ENCODE data around the gene ESPNL.

ESPNL gene

GRCh38 chr2:238132463-238133450 lies 32.6 kb downstream of the ESPNL start:
- no peak for DNase-seq
- no peak overlapping the region for H3K4me3 ChIP-seq (ENCODE audit: low read depth, low read length)
- TF ChIP-seq, protein P1, sequence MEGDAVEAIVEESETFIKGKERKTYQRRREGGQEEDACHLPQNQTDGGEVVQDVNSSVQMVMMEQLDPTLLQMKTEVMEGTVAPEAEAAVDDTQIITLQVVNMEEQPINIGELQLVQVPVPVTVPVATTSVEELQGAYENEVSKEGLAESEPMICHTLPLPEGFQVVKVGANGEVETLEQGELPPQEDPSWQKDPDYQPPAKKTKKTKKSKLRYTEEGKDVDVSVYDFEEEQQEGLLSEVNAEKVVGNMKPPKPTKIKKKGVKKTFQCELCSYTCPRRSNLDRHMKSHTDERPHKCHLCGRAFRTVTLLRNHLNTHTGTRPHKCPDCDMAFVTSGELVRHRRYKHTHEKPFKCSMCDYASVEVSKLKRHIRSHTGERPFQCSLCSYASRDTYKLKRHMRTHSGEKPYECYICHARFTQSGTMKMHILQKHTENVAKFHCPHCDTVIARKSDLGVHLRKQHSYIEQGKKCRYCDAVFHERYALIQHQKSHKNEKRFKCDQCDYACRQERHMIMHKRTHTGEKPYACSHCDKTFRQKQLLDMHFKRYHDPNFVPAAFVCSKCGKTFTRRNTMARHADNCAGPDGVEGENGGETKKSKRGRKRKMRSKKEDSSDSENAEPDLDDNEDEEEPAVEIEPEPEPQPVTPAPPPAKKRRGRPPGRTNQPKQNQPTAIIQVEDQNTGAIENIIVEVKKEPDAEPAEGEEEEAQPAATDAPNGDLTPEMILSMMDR (IDR thresholded peaks at IDR 0.05; ENCODE audit: low read depth, low read length): no peak
- no peaks in the 10 kb centered on the region for H3K27me3 ChIP-seq (ENCODE audit: insufficient read depth, low read depth, severe bottlenecking)
- H3K36me3 ChIP-seq: no peaks in the 10 kb centered on the region
- no peak overlapping the region for H3K27ac ChIP-seq
- no peaks in the 10 kb centered on the region for H3K9me3 ChIP-seq (ENCODE audit: severe bottlenecking)

DNA sequence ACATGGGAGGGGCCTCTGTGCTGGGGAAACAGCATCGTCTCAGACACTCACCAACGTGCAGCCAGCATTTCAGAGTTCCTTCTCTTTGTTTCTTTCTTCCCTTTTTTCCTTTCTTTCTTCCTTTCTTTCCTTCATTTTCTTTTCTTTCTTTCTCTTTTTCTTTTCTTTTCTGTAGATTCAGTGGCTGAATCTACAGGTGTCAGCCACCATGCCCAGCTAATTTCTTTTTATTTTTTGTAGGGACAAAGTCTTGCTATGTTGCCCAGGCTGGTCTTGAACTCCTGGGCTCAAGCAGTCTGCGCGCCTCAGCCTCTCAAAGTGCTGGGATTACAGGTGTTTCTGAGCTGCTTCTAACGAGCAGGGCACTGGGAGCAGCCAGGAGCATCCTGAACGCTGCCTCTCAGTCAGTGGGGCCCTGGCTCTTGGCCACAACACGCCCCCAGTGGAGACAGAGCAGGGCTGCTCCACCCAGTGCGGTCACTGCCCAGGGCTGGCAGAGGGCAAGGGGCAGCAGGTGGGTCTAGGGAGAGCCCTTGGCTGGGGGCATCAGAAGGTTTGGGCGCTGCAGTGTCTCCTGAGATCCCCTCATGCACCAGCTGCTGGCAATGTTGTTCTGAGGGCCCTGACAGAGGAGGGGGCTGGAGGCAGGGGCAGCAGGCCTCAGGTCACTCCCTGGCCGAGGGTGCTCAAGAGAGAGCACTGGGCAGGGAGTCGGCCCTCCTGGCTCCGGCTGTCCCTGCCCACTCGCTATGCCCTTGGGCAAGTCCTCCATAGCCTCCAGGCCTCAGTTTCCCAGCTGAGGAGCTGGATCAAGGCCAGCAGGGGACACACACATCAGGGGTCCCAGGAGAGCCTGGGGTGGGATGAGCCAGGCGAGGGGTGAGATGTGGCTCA lies 33.6 kb downstream of the ESPNL start:
- H3K27ac ChIP-seq: no peak overlapping the region
- H3K9me3 ChIP-seq (ENCODE audit: severe bottlenecking): no peaks in the 10 kb centered on the region
- no peak for DNase-seq
- TF ChIP-seq, protein P1 (IDR thresholded peaks at IDR 0.05; ENCODE audit: low read depth, low read length): peak; percentile 41
- no peak overlapping the region for H3K4me3 ChIP-seq (ENCODE audit: low read depth, low read length)
- no peaks in the 10 kb centered on the region for H3K27me3 ChIP-seq (ENCODE audit: insufficient read depth, low read depth, severe bottlenecking)
- no peaks in the 10 kb centered on the region for H3K36me3 ChIP-seq

DNA sequence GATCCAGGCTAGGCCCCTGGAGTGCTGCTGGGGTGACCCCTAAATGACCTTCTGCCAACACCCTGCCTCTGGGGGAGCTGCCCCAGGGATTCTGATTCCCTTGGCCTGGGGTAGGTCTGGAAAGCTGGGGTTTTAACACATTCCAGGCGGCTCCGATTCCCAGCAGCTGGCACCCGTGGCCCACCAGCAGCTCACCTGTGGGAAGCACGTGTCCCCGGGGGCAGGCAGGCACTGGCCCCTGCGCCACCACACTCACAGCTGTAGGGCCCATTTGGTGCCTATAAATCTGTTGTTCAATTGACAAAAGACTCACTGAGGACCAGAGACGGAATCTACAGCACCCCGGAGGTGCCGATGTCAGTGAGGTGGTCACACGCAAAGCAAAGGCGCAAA lies 34.2 kb downstream of the ESPNL start:
- TF ChIP-seq, protein P1 (IDR thresholded peaks at IDR 0.05; ENCODE audit: low read depth, low read length): no peak
- H3K27me3 ChIP-seq (ENCODE audit: insufficient read depth, low read depth, severe bottlenecking): no peaks in the 10 kb centered on the region
- H3K4me3 ChIP-seq (ENCODE audit: low read depth, low read length): no peak overlapping the region
- no peaks in the 10 kb centered on the region for H3K36me3 ChIP-seq
- H3K9me3 ChIP-seq (ENCODE audit: severe bottlenecking): no peaks in the 10 kb centered on the region
- DNase-seq: no peak
- H3K27ac ChIP-seq: no peak overlapping the region

DNA sequence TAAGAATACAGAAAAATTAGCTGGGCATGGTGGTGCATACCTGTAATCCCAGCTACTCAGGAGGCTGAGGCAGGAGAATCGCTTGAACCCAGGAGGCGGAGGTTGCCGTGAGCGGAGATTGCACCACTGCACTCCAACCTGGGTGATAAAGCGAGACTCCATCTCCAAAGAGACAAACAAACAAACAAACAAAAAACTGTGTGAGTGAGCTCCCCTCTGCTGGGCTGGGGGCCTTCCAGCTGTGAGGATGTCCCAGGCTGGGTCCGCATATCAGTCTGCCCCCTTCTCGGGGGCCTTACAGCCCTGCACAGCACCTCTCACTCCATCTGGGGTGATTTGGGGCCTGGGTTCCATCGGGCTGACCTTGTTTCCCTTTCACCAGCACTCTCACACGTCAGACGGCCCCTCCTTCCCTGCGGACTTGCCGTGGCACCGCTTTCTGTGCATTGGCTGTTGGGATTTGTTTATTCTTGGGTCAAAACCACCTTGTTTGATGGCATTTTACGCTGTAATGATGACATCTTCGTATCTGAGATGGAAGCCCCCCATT lies 35.5 kb downstream of the ESPNL start:
- DNase-seq: no peak
- Histone ChIP-seq H3K27me3 (ENCODE audit: insufficient read depth, low read depth, severe bottlenecking) (no peaks in the 10 kb centered on the region), H3K36me3 (no peaks in the 10 kb centered on the region), H3K9me3 (ENCODE audit: severe bottlenecking) (no peaks in the 10 kb centered on the region), H3K27ac (no peak overlapping the region), H3K4me3 (ENCODE audit: low read depth, low read length) (no peak overlapping the region)
- TF ChIP-seq, protein P1 (IDR thresholded peaks at IDR 0.05; ENCODE audit: low read depth, low read length): no peak

- no peaks in the 10 kb centered on the region for H3K9me3 ChIP-seq (ENCODE audit: severe bottlenecking)
- H3K4me3 ChIP-seq (ENCODE audit: low read depth, low read length): no peak overlapping the region
- no peak overlapping the region for H3K27ac ChIP-seq
- no peaks in the 10 kb centered on the region for H3K36me3 ChIP-seq
- TF ChIP-seq, protein P1 (IDR thresholded peaks at IDR 0.05; ENCODE audit: low read depth, low read length): no peak
- DNase-seq: no peak
- no peaks in the 10 kb centered on the region for H3K27me3 ChIP-seq (ENCODE audit: insufficient read depth, low read depth, severe bottlenecking)
These were observed 36.8 kb downstream of the ESPNL start for GRCh38 chr2:238136820-238137537.

Measured in WERI-Rb-1 (cell line).